GM21786 (cell line): ENCODE measurements around the gene SLC1A4.
"Not testable (repeated sequence)": the region's sequence is repeated elsewhere in the genome, so short reads cannot be mapped to it uniquely, and the experiment has no call there.

Experiments
- ATAC-seq: cut with Tn5 transposase; IDR thresholded peaks from one replicate; pipeline ENCODE4 v1.9.1; 2021; ENCODE audit not compliant: unreplicated experiment

Gene SLC1A4

DNA sequence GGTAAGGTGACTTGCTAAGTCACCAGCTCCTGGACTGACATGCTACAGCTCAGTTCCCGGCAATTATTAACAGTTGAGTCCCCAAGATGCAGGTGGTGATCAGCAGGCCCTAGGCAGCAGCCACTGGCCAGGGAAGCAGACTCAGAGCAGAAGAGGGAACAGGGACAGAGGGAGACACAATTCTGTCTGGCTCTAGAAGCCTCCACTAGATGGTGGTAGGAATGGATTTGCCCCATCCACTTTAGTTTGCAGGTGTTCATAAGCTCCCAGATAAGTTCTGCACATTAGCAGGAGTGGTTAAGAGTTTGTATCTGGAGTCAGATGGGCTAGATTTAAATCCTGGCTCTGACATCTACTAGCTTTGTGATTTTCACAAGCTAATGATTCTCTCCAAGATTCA, 25.5 kb upstream of the SLC1A4 start:
- ATAC-seq: no peak

DNA sequence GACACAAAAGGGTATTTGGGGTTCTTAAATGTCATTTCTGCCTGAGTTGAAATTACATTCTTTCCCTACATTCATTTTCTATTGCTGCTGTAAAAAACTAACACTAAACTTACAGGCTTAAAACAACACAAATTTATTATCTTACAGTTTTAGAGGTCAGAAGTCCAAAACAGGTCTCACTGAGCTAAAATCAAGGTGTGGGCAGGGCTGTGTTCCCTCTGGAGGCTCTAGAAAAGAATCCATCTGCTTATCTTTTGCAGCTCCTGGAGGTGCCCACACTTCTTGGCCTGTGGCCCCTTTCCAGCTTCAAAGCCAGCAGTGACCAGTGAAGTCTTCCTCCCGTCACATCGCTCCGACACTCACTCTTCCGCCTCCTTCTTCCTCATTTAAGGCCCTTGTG, 23.2 kb upstream of the SLC1A4 start:
- no peak for ATAC-seq

DNA sequence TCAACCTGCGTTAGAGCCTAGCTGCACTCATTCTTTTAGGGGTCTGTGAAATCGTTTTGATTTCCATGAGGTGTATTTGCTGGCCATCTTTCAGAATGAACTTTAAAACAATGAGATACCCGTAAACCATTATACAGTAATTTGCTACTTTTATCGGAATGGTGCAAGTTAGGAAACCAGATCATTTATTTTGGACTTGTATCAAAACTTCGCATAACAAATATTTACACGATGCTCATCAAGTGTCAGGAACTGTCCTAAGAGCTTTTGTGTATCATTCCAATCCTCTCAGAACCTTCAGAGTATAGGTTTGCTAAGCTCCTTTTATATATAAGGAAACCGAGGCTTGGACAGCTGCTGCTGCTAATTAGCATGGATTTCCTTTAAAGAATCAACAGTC, 22.4 kb upstream of the SLC1A4 start:
- no peak for ATAC-seq

DNA sequence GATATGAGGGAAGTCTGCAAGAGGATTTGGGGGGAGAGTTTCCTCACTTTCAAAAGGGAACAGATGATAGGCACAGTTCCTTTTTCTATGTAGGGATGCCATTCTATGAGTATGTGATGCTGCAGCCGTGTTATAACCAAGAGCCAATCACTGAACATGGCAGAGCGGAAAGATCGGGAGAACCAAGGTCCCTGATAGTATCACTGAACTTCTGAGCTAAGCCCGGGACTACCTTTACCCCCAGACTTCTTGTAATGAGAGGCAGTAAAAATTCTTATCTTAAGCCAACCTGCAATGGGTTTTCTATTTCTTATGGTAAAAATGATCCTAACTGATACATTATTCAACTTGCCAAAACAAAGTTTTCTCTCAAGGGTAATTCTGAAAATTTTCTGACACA, 21.6 kb upstream of the SLC1A4 start:
- no peak for ATAC-seq

- not testable (repeated sequence) for ATAC-seq
Observed at GRCh38 chr2:64969086-64969485, 20.1 kb upstream of the SLC1A4 start.

DNA sequence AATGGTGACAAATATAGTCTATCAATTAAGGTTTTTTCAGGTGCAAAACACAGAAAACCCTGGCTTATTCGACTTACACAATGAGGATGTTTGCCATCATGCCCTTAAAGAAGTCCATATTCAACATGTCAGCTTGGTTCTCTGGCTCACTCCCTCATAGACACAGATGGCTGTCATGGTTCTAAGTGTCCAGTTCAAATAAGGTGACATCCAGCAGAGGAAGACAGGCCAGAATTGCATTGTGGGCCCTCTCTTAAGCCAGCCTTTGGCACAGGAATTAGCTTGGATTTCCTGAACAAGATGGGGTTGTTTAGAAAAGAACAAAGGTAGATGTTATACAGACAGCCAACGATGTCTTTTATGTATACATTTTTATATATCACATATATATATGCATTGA, 18.7 kb upstream of the SLC1A4 start:
- no peak for ATAC-seq

DNA sequence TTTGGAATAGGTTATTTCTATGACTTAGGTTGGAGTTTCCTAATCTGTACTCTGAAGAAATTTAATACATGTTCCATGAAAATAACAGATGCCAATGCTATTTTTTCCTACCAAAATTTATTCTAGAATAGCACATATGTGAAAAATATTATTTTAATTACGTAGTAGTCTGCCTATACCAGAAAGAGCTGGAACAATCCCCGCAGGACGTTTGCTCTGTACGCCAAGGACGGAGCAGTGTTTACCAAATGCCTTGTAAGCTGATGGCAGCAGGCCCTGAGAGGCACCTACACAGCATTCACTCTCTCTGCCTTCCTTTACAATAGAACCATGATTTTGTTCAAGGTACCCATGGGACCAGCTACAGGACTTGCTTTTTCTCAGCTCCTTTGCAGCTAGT, 16.8 kb upstream of the SLC1A4 start:
- no peak for ATAC-seq

GRCh38 chr2:64972876-64973275, 16.3 kb upstream of the SLC1A4 start:
- ATAC-seq: no peak

DNA sequence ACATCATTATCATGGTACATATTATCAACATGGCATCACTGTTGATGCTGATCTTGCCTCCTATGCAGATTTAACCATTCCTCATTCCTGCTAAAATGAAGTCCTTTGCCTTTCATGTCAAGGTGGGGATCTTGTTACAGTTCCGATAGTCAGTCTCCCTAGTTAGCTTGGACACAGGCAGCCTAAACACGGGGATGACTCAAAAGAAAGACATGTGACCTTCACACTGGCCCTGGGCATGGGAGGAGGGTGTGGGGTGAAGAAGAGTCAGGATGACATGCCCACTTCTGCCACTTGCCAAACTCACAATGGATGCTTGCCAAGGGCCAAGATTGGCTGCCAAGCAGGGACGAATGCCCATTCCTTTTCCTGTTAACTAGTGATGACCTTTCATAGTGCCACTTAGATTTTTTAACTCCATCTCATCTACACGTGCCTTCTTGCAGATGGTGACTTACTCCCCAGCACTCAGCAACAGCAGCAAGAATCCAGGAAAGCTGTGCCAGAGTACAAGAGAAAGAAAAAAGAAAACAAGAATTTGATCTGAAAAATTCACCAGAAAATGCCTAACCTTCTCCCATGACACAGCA, 13.9 kb upstream of the SLC1A4 start:
- no peak for ATAC-seq

GRCh38 chr2:64976276-64976675, 12.9 kb upstream of the SLC1A4 start:
- ATAC-seq: no peak

DNA sequence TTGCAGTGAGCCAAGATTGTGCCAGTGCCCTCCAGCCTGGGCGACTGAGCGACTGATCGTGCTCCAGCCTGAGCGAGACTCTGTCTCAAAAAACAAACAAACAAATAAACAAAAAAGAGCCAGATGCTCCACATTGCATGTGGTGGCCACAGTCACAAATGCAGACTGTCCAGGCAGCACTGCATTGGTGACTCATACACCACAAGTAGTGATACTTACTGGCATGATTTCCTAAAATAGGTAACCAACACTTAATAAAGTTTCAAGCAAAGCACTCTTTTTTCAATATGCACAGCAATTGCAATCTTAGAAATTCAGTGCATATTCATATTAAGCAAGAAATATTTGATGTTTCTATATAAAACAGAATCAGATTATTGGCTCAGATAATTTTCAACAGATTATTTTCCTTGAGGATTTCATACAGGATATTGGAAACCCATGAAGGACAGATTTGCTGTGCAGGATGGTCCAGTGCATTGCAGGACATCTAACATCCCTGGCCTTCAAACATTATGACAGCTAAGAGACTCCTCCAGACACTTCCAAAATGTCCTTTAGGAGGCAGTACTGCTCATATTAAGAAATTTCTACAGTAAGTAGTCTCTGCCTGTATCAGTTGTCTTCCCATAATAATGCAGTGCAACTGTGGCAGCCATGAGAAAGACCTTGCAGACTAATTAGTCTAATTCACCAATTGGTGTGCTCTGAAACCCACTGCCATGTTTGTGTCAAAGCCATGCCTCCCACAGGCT, 10.5 kb upstream of the SLC1A4 start:
- ATAC-seq: no peak

GRCh38 chr2:64979744-64980143, 9.5 kb upstream of the SLC1A4 start:
- no peak for ATAC-seq

- ATAC-seq: no peak
Observed at GRCh38 chr2:64980183-64980582, 9.0 kb upstream of the SLC1A4 start.

GRCh38 chr2:64982311-64982857, 6.8 kb upstream of the SLC1A4 start:
- ATAC-seq: peak; percentile 54

DNA sequence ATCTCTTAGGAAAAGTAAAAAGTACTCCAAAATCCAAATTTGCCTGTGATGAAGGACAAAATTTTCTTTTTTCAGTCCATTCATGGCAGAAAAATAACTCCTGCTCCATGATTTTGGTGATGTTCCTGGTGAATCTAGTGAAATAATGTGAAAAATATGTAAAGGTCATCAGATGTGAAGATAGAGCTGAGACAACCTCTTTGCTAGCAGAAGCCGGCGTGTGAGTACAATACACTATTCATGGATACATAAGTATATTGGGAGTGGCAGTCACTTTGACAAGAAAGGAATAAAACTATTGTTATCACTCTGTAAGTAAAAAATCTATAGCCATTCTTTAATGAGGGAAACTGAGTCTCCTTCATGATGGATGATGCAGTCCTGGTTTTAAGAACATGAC, 6.3 kb upstream of the SLC1A4 start:
- no peak for ATAC-seq

GRCh38 chr2:64985447-64985846, 3.8 kb upstream of the SLC1A4 start:
- no peak for ATAC-seq

GRCh38 chr2:64987001-64987955, 1.9 kb upstream of the SLC1A4 start:
- ATAC-seq: no peak

DNA sequence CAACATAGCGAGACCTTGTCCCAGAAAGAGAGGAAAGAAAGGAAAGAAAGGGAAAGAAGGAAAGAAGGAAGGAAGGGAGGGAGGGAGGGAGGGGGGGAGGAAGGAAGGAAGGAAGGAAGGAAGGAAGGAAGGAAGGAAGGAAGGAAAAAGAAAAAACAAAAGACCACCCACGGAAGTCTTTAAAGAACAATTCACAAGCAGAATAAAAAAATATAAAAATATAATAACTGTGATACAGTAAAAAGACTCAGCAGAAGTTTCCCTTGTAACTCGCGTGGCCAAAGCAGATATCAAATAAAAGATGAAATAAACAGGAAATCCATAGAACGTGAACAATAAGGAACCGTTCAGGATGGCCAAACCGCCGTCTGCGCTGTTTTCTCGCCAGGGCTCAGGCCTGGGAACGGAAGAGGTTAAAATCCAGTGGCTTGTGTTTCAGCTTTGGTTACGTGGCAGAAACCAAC, 1.2 kb upstream of the SLC1A4 start:
- no peak for ATAC-seq

- peak; percentile 26 for ATAC-seq
Observed at GRCh38 chr2:64988420-64989125, 626 bp upstream of the SLC1A4 start.

DNA sequence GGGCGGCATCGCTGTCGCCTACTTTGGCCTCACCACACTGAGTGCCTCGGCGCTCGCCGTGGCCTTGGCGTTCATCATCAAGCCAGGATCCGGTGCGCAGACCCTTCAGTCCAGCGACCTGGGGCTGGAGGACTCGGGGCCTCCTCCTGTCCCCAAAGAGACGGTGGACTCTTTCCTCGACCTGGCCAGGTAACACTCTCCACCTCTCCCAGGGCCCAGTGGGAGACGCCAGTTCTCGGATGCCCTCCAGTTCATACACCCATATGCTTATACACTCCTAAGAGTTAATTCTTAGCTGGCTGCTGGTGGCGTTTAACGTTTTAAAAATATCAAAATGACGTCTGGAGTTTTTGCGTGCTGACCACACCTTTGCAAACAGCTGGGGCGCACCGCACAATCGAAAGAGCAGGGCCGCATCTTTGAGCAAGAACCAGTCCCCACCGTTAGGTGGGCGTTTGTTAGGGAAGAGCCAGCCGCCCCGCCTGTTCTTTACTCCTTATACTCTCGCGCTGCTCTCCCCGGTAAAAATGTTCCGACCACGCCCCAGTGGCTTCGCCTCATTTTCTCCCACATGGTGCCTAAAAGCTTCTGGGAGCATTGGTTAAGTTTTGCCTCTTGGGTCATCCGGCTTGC, 899 bp downstream of the SLC1A4 start:
- ATAC-seq: no peak
